T1000 (cell line): ENCODE data around the gene COP1.

Experiments
- DNase-seq: peaks from one replicate; lab custom pipeline; 2025; ENCODE audit warnings: mixed read lengths; lab: John Stamatoyannopoulos, UW

Gene COP1

GRCh38 chr1:176199707-176200106 lies 7.4 kb downstream of the COP1 start:
- no peak for DNase-seq

- DNase-seq: no peak
Observed at GRCh38 chr1:176198413-176198812, 8.7 kb downstream of the COP1 start.

GRCh38 chr1:176196728-176197127 lies 10.4 kb downstream of the COP1 start:
- no peak for DNase-seq

- DNase-seq: no peak
Observed at GRCh38 chr1:176195547-176195946, 11.5 kb downstream of the COP1 start.

GRCh38 chr1:176193663-176194062 lies 13.4 kb downstream of the COP1 start:
- DNase-seq: no peak

- DNase-seq: no peak
Observed at GRCh38 chr1:176193023-176193422, 14.1 kb downstream of the COP1 start.

- DNase-seq: no peak
Observed at GRCh38 chr1:176188604-176189003, 18.5 kb downstream of the COP1 start.

- no peak for DNase-seq
Observed at GRCh38 chr1:176187001-176187400, 20.1 kb downstream of the COP1 start.

GRCh38 chr1:176183618-176184017 lies 23.5 kb downstream of the COP1 start:
- DNase-seq: no peak

GRCh38 chr1:176178316-176178715 lies 28.8 kb downstream of the COP1 start:
- DNase-seq: no peak

GRCh38 chr1:176177764-176178163 lies 29.3 kb downstream of the COP1 start:
- no peak for DNase-seq

- DNase-seq: no peak
Observed at GRCh38 chr1:176174108-176174507, 33.0 kb downstream of the COP1 start.

- no peak for DNase-seq
Observed at GRCh38 chr1:176172215-176172614, 34.9 kb downstream of the COP1 start.

GRCh38 chr1:176167210-176167609 lies 39.9 kb downstream of the COP1 start:
- no peak for DNase-seq

GRCh38 chr1:176165573-176165972 lies 41.5 kb downstream of the COP1 start:
- DNase-seq: no peak

- DNase-seq: no peak
Observed at GRCh38 chr1:176164014-176164678, 42.9 kb downstream of the COP1 start.

- no peak for DNase-seq
Observed at GRCh38 chr1:176159993-176160392, 47.1 kb downstream of the COP1 start.

- no peak for DNase-seq
Observed at GRCh38 chr1:176157995-176158394, 49.1 kb downstream of the COP1 start.

- DNase-seq: no peak
Observed at GRCh38 chr1:176149939-176150807, 56.9 kb downstream of the COP1 start.

- DNase-seq: no peak
Observed at GRCh38 chr1:176144526-176144925, 62.6 kb downstream of the COP1 start.

GRCh38 chr1:176142973-176143372 lies 64.1 kb downstream of the COP1 start:
- no peak for DNase-seq

- DNase-seq: no peak
Observed at GRCh38 chr1:176141449-176141848, 65.6 kb downstream of the COP1 start.

GRCh38 chr1:176136891-176137290 lies 70.2 kb downstream of the COP1 start:
- DNase-seq: no peak
